NCI-H2196 (cell line): ENCODE data around the gene PPP1R9B.

Source experiments
- DNase-seq: peaks from one replicate; lab custom pipeline; 2025; ENCODE audit not compliant: unreplicated experiment; lab: John Stamatoyannopoulos, UW

PPP1R9B gene

DNA sequence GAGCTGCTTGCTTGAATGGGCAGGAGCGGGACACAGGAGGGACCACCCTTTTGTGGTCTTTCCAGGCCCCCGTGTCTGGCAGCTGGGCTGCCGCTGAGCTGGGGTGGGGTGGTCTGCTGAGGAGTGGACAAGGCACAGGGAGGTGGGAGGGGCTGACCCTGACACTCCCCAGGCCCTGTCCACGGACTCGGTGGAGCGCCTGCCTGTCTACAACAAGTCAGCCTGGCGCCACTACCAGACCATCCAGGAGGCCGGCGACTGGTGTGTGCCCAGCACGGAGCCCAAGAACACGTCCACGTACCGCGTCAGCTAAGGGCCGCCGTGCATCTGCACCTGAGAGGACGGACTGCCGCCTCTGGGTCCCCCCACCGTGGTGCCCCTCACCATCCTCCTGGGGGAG is 40.7 kb downstream of the PPP1R9B start:
- no peak for DNase-seq

DNA sequence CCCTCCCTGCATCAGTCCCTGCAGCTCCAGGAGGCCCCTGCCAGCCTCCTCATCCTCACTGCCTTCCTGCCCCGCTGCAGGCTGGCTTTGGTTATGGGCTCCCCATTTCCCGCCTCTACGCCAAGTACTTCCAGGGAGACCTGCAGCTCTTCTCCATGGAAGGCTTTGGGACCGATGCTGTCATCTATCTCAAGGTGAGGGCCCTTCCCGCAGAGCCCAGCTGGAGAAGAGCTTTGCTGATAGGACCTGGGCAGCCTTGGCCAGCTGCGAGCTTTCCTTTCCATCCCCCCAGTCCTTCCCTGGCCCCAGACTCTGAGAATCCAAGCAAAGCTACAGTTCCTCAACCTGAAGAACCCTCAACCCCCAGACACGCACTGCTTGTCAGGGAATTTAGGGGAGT is 41.3 kb downstream of the PPP1R9B start:
- DNase-seq: no peak

DNA sequence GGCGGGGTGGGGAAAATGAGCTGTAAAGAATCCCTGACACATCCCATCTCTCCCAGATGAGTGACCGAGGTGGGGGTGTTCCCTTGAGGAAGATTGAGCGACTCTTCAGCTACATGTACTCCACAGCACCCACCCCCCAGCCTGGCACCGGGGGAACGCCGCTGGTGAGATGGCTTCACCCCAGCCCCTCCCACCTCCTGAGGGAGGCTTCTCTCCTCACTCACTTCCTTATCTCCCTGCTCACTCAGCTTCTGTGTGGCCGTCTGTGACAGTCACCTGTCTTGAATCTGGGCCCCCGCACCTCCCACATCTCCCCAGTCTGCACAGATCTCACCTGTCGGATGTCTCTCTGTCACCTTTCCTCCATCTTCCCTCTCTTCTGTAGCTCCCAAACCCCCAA is 41.9 kb downstream of the PPP1R9B start:
- no peak for DNase-seq

- DNase-seq: no peak
Measured at GRCh38 chr17:50107790-50108414, 42.6 kb downstream of the PPP1R9B start.

GRCh38 chr17:50106393-50107131 is 43.9 kb downstream of the PPP1R9B start:
- DNase-seq: no peak

DNA sequence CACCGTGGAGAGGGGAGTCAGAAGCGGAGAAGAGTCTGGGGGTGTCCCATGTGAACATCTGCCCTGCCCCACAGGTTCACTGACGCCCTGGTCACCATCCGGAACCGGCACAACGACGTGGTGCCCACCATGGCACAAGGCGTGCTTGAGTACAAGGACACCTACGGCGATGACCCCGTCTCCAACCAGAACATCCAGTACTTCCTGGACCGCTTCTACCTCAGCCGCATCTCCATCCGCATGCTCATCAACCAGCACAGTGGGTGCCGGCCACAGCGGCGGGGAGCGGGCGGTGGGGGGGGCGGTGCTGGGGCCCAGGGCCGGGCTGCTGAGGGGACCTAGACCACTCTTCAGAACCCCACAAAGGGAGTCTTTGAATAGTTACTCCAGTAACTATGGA is 44.7 kb downstream of the PPP1R9B start:
- DNase-seq: no peak

GRCh38 chr17:50103941-50104340 is 46.5 kb downstream of the PPP1R9B start:
- no peak for DNase-seq

- DNase-seq: no peak
Measured at GRCh38 chr17:50103252-50103651, 47.2 kb downstream of the PPP1R9B start.

- no peak for DNase-seq
Measured at GRCh38 chr17:50102164-50102991, 48.1 kb downstream of the PPP1R9B start.

GRCh38 chr17:50101346-50102163 is 48.9 kb downstream of the PPP1R9B start:
- no peak for DNase-seq

- DNase-seq: no peak
Measured at GRCh38 chr17:50100921-50101345, 49.5 kb downstream of the PPP1R9B start.

DNA sequence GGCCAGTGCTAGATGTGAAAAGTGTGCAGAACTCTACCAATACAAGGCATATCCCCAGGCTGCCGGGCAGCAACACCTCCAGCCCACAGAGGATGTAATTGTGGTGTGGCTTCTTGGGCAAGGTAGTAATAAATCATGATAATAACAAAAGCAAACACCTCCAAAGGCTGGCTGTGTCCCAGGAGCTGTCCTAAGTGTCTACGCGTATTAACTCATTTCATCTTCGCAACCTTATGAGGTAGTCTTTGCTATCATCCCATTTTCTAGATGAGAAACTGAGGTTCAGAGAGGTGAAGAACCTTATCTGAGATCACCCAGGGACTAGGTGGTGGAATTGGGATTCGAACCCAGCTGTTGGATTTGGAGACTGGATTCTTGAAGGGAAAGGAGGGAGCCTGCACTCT is 50.0 kb downstream of the PPP1R9B start:
- no peak for DNase-seq

- DNase-seq: no peak
Measured at GRCh38 chr17:50099003-50099402, 51.5 kb downstream of the PPP1R9B start.

DNA sequence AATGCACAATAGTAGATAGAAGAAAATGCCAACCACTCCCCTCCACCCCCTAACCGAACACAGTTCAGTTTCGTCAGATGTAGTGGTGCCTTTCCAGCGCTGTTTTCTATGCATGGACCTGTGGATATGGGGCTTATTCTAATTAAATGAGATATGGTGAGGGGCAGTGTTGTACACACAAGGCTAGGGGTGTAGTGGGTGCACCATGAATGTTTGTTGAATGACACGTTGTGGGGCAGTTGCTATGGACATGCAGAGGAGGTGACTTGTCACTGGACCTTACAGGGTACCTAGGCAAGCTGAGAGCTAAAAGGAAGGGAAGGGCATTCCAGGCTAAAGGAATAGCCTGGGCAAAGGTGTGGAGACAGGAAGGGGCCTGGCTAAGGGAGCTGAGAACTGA is 51.9 kb downstream of the PPP1R9B start:
- DNase-seq: no peak

DNA sequence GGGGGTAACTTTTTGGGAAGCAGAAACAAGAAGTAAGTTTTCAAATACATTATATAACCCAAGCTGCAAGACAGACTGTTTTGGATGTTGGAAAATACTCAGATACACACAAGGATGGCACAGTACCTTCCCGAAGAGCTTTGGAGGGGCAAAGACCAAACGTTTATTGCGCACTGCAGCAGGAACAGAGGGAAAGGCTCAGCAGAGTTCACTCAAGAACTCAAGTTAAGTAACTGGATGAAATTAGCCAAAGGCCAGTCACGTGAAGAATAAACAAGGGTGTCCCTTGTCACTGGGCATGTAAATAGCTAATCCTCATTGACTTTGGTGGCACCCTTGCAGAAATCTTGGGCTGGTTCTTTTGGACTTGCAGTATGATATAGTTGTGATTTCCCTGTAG is 52.6 kb downstream of the PPP1R9B start:
- no peak for DNase-seq

- DNase-seq: no peak
Measured at GRCh38 chr17:50097455-50097854, 53.0 kb downstream of the PPP1R9B start.

DNA sequence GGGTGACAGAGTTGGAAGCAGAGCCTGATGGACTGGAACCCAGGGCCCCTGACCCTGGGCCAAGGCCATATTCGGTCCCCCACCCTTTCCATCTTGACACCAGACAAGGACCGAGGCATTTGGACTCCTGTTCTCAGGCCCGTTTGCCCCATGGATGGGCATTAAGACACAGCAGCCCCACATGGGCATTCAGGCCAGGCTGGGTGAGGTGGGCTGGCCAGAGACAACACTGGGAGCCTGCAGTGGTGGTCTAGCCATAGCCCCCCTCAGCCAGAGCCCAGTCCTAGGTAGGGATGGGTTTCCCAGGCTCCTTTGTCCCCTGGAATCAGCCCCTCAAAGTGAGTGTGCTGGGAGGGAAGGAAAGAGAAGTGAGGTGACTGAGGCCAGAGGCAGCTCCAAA is 53.7 kb downstream of the PPP1R9B start:
- DNase-seq: no peak

GRCh38 chr17:50096092-50096491 is 54.4 kb downstream of the PPP1R9B start:
- DNase-seq: no peak

DNA sequence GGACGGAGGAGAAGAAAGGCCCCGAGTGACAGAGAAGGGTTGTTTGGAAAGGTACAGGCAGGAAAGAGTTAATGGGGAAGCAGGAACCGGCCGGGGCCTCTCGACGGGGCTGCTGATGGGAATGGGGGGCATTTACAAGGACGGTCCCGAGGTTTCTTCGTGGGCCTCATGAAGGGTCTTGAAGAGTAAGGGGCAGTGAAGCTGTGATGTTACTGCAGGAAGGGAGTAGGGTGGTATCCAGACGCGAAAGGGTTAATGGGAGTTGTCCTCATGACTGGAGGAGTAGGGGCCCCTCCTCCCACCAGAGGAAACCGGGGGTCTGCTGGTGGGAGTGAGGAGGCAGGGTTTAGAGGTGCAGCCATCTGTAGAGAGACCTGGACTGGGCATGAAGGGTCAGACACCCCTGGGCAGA is 54.8 kb downstream of the PPP1R9B start:
- no peak for DNase-seq

- peak; percentile 97 for DNase-seq
Measured at GRCh38 chr17:50094753-50095619, 55.5 kb downstream of the PPP1R9B start, which contains the start of gene PDK2. TSS of gene PDK2 (plus strand) at chr17:50095351. CDS start at chr17:50095436, 85 bp downstream.
